GOT3 (cell line): ENCODE results near the gene ADAMTS12.
A peak's percentile ranks its signal among the peaks of the same experiment; 100 is the strongest.

Source experiments
- DNase-seq: peaks from one replicate; lab custom pipeline; 2025; ENCODE audit warnings: mixed read lengths; lab: John Stamatoyannopoulos, UW

Gene ADAMTS12

GRCh38 chr5:33711094-33711679, 180.6 kb downstream of the ADAMTS12 start:
- no peak for DNase-seq

DNA sequence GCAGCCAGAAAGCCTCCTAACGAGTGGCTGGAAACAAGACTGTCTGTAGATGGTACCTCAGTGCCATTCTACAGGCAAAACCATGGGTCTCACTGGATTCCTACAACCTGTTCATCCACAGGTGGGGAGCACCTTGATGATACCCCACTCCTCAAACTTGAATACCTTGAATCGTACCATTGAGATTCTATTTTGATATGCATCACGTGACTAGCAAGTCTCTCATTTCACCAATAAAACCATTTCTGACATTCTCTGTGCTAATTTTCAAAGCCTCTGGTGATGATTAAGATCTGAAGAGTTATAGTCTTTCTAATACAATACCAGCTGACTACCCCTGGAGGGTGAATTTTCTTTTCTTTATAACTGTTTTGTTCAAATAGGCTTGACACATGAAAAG, 188.9 kb downstream of the ADAMTS12 start:
- no peak for DNase-seq

DNA sequence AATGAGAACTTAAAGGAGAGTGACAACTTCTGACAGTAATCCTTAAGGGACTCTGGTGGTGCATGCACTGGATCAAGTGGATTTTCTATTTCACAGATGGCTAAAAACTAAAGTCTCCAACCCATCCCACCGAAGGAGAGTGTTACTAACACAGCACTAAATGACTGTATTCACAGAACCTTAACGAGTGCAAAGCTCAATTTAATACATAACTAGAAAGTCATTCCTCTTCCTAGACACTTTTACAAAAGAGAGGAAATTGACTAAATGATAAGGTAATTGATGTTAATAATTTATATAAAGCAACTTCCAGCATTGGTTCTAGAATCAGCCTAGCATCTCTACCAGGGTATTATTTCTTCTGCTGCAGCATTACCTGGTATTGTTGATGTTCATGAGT, 189.8 kb downstream of the ADAMTS12 start:
- DNase-seq, result no peak

- no peak for DNase-seq
These were observed 190.5 kb downstream of the ADAMTS12 start for GRCh38 chr5:33701251-33701650.

- DNase-seq, result no peak
These were observed 195.4 kb downstream of the ADAMTS12 start for GRCh38 chr5:33696411-33696810.

- DNase-seq, result no peak
These were observed 198.8 kb downstream of the ADAMTS12 start for GRCh38 chr5:33692980-33693379.

GRCh38 chr5:33691856-33692255, 199.9 kb downstream of the ADAMTS12 start:
- no peak for DNase-seq

DNA sequence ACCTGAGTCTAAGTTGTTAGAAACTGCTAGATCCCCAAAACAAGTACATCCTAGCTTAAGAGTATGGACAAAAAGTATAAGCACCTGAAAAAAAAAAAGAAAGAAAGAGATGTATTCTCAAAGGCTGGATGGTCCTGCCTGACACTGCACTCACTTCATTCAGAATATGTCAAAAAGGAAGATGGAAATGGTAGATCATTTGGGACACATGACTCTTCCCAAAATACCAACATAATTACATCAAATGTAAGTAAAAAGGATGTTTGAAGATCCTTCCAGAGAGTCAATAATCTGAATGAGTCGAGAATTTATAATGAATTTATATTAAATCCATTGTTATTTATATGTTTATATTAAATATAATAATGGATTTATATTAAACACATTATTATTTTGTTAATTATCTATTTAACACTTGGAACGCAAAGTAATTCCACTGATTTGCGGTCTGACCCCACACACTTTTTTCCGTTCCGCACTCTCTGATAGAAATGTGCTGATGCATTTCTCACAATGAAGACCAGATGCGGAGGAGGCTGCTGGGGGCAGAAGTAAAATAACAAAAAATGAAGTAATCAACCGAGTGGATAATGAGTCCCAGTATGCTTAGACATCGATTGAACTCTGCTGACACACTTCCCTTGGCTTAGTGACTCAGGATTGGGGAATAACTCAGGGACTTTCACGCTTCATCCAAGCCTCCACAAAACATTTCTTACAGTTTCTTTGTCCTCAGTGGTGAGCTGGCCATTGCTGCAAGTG, 201.2 kb downstream of the ADAMTS12 start:
- peak; percentile 5 for DNase-seq

GRCh38 chr5:33688526-33688925, 203.3 kb downstream of the ADAMTS12 start:
- DNase-seq, result no peak

DNA sequence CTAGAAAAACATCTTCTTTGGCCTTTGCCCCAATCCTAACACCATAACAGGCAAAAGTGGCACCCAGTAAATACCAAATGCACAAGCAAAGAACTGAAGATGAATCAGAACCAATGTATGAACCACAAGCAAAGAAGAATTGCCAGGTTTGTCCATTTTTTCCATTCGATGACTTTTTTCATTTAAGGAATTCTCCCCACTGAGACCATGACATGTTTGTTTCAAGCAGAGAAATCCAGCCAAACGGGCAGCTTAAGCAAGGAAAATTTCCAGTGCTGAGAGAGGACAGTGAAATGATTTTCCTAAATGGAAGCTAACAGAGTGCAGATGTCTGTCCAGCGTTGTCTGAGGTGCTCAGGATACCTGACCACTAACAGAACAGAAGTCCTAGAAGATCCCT, 203.7 kb downstream of the ADAMTS12 start:
- DNase-seq, result no peak

GRCh38 chr5:33685873-33686755, 205.7 kb downstream of the ADAMTS12 start:
- DNase-seq, result no peak

DNA sequence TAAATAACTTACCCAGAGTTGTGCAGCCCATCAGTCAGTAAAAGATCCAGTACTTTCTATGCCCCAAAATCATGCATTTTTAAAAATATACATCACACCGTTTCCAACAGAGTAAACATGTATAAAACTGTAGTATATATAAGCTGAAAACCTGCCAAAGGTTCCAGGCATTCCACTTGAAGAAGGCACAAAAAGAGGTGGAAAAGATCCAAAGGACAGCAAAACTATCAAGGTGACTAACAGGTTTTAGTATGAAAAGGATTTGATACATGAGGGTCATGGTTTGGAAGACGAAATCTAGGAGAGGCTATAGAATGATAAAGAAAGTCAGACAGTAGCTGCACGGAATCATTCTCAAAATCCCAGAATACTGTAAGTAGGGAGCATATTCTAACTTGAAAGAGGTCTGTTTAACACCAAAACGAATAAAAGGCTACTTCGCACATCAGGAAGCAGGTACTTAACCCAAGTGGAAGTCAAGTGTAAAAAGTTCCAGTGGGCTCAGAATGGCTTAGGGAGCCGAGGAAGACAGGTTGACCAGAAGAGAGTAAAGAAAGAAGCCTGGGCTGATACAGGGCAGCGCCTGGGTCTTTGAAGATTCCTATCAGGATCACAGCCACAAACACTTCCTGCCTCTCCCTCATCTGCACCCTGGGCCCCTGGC, 207.2 kb downstream of the ADAMTS12 start:
- no peak for DNase-seq

DNA sequence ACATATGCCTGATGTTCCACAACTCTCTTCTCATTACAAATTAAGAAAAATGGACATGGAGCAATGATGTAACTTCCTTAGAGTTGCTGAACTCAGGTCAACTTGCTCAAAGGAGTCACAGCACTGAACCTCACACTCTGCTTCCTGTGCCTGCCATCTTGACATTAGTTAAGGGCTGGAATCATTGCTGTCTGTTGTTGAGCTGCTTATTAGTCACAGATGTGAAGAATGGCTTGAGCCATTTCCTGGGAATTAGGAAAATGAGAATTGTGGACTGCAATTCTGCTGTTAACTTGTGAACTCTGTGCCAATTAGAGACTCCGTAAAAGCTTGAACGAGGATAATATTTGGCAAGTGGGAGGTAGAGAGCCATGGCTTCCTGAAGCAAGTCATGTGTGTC, 212.0 kb downstream of the ADAMTS12 start:
- DNase-seq, result no peak

DNA sequence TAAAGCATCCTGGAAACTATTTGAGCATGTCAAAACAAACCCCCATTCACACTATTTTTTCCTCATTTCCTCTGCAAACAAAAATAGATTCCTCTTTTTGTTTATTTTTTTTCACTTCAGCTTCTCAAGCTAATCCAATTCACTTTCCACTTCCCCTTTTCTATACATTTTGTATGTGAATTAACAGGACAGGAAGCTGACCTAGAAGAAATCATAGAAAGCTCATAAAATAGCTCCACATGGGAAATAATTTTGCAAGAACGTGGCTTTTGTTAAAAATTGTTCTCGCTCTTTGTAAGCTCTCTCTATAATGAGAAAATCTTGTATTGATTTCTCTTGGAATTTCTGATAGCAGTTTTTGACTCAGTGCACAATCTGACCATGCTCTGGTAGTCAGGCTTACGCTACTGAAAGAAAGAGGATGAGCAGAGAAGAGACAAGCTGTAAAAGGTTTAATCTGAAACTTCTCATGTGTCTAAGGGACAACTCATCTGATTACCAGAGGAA, 215.8 kb downstream of the ADAMTS12 start:
- no peak for DNase-seq

- no peak for DNase-seq
These were observed 220.0 kb downstream of the ADAMTS12 start for GRCh38 chr5:33671700-33672291.

- no peak for DNase-seq
These were observed 228.9 kb downstream of the ADAMTS12 start for GRCh38 chr5:33662722-33663427.

GRCh38 chr5:33659526-33660169, 232.1 kb downstream of the ADAMTS12 start:
- no peak for DNase-seq

DNA sequence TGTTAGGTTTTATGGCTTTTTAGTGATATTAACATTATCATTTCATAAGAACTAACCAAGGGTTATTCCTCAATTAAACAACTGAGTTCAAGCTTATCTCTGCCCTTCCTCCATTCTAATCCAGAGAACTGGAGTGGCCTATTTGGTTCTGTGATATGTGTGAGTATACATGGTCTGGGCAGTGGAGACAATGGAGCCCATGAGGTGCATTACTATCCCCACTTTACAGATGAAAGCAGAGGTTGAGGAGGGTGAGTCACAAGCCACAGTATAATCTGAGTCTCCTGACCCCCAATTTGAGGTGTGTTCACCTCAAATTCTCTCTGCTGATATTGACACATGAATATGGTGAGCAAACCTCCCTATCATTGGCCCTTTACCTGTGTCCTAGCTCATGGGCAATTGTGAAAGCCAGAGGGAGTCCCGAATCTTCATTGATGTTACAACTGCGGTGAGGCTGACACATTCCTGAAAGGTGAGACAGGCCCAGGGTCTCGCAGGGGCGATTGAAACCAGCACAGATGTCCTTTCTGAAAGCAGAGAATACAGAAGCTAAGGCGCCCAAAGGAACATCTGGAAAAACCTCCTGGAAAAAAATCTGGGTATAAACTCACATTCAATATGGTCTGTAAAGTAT, 233.9 kb downstream of the ADAMTS12 start:
- DNase-seq, result no peak

DNA sequence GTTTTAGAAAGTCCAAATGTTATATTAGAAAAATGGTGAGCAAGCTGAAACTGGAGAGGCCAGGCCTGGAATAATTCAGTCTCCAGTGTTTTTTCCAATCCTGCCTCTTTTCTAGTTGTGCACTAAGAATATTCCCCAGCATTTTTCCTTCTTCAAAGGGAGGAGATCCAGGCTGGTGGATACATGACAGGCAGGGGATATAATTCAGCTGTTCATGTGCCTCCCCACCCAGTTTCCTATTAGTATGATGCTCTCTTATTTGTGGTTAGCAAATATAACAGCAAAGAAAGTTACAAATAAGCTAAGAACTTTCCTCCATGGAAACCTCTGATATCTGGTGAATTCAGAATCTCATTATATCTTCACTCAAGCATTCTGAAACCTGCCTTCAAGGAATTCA, 234.6 kb downstream of the ADAMTS12 start:
- no peak for DNase-seq

DNA sequence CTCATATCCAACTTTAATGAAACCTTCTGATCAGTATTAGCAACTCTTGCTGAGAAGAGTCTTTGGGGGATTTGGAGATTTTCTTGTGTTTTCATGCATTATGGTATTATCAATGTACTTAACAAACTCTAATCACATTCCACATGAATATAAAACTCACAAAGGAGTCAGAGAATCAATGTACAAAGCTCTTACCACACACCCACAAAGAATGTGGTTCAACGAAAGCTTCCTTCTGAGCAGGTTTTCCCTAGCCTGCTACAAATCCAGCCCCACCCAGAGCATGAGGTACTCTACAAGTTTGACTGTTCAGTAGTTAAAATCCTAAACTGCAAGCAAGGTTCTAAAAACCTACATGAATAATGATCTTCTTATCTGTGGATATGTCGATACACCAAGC, 240.9 kb downstream of the ADAMTS12 start:
- DNase-seq, result no peak
